HG03442 (cell line): ENCODE data around the gene ZNF532.

ENCODE experiments used
- ATAC-seq: cut with Tn5 transposase; IDR thresholded peaks from one replicate; pipeline ENCODE4 v1.9.1; 2021; ENCODE audit warnings: mild to moderate bottlenecking, moderate library complexity; ENCODE audit not compliant: unreplicated experiment

The ZNF532 gene

DNA sequence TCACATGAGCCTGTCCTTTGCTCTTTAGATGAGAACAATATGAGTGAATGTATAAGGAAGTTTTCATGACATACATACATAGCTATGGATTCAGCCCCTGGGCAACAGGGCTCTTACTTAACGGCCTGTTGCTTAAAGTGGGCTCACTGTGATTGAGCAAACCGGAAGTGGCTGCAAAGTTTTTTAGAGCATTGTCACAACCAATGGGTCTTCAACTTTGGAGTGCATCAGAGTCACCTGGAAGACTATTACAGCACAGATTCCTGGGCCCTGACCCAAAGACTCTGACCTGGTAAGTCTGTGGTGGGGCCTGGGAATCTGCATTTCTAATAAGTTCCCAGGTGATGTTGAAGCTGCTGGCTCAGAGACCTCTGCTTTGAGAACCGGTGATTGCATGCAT is 168.7 kb downstream of the ZNF532 start:
- no peak for ATAC-seq

DNA sequence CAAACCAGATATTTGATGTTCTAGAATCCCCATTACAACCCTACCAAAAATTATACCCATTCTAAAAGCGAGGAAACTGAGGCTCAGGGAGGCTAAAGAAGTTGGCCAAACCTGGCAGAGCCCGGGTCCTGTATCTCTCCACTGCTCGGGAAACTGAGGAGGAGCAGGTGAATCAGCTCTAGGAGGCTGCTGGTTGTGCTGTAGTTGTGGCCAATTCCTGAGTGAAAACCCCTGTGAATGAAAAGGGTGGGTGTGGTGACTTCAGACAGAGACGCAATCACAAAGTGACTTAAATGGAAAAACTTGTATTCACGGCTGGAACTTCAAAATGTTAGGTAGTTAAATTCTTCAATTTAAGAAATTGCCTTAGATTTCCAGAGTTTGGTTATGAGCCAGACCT is 169.3 kb downstream of the ZNF532 start:
- no peak for ATAC-seq

DNA sequence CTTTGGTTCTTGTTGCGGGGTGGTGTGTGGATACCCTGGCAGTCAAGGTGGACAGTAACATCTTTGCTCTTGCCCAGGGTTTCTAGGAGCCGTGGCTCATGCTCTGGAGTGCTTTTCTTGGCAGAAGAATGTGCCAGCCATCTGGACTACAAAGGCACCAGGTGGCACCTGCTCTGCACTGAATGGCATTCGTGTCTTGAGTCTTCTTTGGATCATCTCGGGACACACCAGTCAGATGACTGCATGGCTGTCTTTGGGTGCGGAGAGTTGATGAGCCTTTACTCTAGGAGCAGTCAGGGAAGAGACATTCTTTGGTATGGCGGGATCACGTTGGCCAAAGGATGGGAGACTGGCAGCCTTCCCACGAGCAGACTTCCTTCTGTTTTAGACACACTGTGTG is 170.9 kb downstream of the ZNF532 start:
- ATAC-seq, result no peak
